Measurements from ENCODE around the gene GOLGB1.

The GOLGB1 gene

DNA sequence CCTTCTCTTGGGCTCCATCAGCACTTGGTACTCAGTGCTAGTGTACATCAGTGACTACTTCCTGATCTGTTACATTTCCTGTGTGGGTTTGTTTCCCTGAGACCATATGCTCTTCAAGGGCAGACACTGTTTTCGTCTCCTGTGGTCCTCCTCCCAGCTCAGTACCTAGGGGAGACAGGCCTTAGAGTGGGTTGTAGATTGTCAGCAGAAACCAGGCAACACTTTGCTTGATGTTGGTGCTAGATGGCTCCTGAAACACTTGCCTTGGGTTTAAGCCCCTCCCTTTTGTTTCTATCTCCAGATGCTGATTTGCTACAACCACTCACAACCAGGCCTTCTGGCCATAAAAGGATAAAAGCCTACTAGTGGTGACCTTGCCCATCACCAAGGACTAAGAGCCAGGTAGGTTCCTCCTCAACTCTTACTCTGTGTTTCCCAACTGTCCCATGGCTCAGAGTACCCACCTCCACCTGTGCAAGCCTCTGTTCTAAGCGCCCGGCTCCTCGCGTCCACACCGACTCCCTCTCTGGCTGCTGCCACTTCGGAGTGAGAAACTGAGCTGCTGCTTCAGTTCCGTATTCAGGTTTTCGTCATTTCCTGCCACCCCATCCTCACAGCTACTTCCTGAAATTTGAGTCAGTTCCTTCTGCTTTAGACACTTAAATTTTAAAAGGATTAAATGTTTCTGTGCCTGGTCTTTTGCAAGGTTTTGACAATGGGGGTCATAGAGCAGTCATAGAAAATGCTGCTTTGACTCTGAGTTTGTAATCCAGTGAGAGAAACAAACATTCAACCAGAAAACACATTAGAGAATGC lies 89.0 kb downstream of the GOLGB1 start, which contains the start of gene HCLS1:
Gene HCLS1 (minus strand): TSS at position 548 of the 816 bp plus-strand sequence. CDS start 2,556 bp downstream, outside the sequence.
- H3K36me3 ChIP-seq (replicated peaks), result peaks cover 19% of the 10 kb centered on the region
- DNase-seq, result no peak
- H3K27me3 ChIP-seq (replicated peaks), result no peaks in the 10 kb centered on the region
- no peak for TF ChIP-seq CTCF (IDR thresholded peaks at IDR 0.05; ENCODE audit: low read depth, low read length, missing control alignments)
- no peak within 1 kb of the TSS for H3K27ac ChIP-seq
- in situ Hi-C loops (cut with HindIII; ENCODE audit: low pct_ligation_motif_present, low sequenced_read_pairs), result no loop called here
- no peak within 1 kb of the TSS for H3K4me3 ChIP-seq (ENCODE audit: low read depth, low read length)

GRCh38 chr3:121659586-121659985 lies 90.0 kb downstream of the GOLGB1 start:
- DNase-seq, result no peak
- Histone ChIP-seq H3K27ac (no peak overlapping the region), H3K4me3 (ENCODE audit: low read depth, low read length) (no peak overlapping the region), H3K36me3 (replicated peaks) (peaks cover 13% of the 10 kb centered on the region), H3K27me3 (replicated peaks) (no peaks in the 10 kb centered on the region)
- in situ Hi-C loops (cut with HindIII; ENCODE audit: low pct_ligation_motif_present, low sequenced_read_pairs), result no loop called here
- TF ChIP-seq CTCF (IDR thresholded peaks at IDR 0.05; ENCODE audit: low read depth, low read length, missing control alignments), result no peak

- H3K4me3 ChIP-seq (ENCODE audit: low read depth, low read length), result no peak overlapping the region
- in situ Hi-C loops (cut with HindIII; ENCODE audit: low pct_ligation_motif_present, low sequenced_read_pairs), result no loop called here
These were observed 90.7 kb downstream of the GOLGB1 start for GRCh38 chr3:121658716-121659435.

DNA sequence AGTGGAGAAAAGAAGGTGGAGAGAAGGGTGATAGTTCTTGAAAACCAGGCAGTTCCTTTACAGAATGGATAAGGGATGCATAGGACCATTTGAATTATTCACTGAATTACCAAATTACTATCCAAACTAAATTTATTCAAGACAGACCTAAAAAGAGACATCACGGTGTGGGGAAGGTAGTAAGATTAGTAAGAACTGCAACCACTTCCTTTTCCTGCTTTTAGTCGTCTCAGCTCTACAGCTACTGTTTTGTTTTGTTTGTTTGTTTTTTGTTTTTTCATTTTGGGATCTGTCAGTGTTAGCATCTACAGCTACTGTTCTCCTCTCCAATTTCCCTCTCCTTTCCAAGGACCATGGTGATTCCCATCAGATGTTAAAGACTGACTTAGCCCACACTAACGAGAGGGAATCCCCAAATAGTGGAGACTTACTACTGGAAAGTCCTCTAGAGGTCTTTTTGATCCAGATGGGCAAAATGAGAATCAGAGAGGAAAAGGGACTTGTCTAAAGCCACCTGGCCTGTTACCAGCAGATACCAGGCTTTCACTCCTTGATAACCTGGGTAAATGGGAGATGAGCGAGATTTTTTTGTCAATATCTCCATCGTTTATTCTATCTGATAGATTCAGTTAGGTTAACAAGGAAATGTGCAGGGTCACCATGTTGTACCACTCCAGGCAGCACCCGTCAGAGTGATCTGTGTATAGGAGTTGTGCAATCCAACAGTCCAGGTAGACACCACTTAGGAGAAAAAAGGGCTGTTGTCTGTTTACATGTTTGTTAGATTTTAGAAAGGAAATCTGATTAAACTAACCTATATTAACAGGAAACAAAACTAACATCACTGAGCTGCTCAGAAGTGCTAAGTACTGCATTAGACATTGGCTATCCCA lies 94.8 kb downstream of the GOLGB1 start:
- no peak for TF ChIP-seq CTCF (IDR thresholded peaks at IDR 0.05; ENCODE audit: low read depth, low read length, missing control alignments)
- Histone ChIP-seq H3K27me3 (replicated peaks) (no peaks in the 10 kb centered on the region), H3K36me3 (replicated peaks) (no peaks in the 10 kb centered on the region), H3K27ac (no peak overlapping the region), H3K4me3 (ENCODE audit: low read depth, low read length) (no peak overlapping the region)
- no peak for DNase-seq
- in situ Hi-C loops (cut with HindIII; ENCODE audit: low pct_ligation_motif_present, low sequenced_read_pairs), result no loop called here

More at GRCh38 chr3:121658716-121659435, 90.7 kb downstream of the GOLGB1 start:
- no peak for TF ChIP-seq CTCF (IDR thresholded peaks at IDR 0.05; ENCODE audit: low read depth, low read length, missing control alignments)
- Histone ChIP-seq H3K27me3 (replicated peaks) (no peaks in the 10 kb centered on the region), H3K36me3 (replicated peaks) (peaks cover 6% of the 10 kb centered on the region), H3K27ac (no peak overlapping the region)
- no peak for DNase-seq

- no peak for DNase-seq
- Histone ChIP-seq H3K36me3 (replicated peaks) (no peaks in the 10 kb centered on the region), H3K27ac (no peak overlapping the region), H3K4me3 (ENCODE audit: low read depth, low read length) (no peak overlapping the region), H3K27me3 (replicated peaks) (no peaks in the 10 kb centered on the region)
- TF ChIP-seq CTCF (IDR thresholded peaks at IDR 0.05; ENCODE audit: low read depth, low read length, missing control alignments), result no peak
- in situ Hi-C loops (cut with HindIII; ENCODE audit: low pct_ligation_motif_present, low sequenced_read_pairs), result no loop called here
These were observed 97.9 kb downstream of the GOLGB1 start for GRCh38 chr3:121651684-121652083.

All from brain microvascular endothelial cell (primary cell).